ENCODE data around the gene WDR76.

WDR76 gene

DNA sequence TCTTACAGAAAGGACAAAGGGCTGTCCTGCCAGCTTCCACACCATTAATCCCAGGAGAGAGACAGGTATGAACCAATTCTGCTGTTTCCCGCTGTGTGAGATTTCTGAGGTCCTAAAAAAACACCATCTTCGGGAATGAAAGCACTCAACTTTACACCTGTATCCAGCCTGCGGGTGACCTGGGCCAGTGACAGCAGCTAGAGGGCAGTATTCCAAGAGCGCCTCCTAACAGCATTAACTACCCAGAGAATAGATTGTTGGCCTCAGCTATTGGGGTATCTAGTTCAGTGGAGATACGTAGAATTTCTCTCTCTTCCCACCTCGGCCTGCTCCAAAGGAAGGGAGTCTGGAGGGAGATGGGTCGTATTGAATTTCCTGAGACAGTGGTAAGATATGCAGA, 55.1 kb downstream of the WDR76 start:
- Histone ChIP-seq H3K27me3 (ENCODE audit: insufficient read depth, low read depth) (no peaks in the 10 kb centered on the region), H3K9ac (no peak overlapping the region), H3K36me3 (ENCODE audit: insufficient read depth) (no peaks in the 10 kb centered on the region), H3K4me2 (no peak overlapping the region), H3K4me1 (ENCODE audit: low read depth, poor library complexity, severe bottlenecking) (no peaks in the 10 kb centered on the region), H2AFZ (ENCODE audit: low read depth) (no peak overlapping the region), H3K27ac (no peak overlapping the region), H4K20me1 (ENCODE audit: insufficient read depth) (no peaks in the 10 kb centered on the region), H3K79me2 (ENCODE audit: insufficient read depth, low read depth) (no peaks in the 10 kb centered on the region), H3K4me3 (IDR thresholded peaks at IDR 0.05; ENCODE audit: insufficient read depth, low read depth, low read length) (no peak overlapping the region)
- TF ChIP-seq, protein P1, sequence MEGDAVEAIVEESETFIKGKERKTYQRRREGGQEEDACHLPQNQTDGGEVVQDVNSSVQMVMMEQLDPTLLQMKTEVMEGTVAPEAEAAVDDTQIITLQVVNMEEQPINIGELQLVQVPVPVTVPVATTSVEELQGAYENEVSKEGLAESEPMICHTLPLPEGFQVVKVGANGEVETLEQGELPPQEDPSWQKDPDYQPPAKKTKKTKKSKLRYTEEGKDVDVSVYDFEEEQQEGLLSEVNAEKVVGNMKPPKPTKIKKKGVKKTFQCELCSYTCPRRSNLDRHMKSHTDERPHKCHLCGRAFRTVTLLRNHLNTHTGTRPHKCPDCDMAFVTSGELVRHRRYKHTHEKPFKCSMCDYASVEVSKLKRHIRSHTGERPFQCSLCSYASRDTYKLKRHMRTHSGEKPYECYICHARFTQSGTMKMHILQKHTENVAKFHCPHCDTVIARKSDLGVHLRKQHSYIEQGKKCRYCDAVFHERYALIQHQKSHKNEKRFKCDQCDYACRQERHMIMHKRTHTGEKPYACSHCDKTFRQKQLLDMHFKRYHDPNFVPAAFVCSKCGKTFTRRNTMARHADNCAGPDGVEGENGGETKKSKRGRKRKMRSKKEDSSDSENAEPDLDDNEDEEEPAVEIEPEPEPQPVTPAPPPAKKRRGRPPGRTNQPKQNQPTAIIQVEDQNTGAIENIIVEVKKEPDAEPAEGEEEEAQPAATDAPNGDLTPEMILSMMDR (conservative IDR thresholded peaks at IDR 0.05; ENCODE audit: low read depth, low read length): peak; percentile 56

DNA sequence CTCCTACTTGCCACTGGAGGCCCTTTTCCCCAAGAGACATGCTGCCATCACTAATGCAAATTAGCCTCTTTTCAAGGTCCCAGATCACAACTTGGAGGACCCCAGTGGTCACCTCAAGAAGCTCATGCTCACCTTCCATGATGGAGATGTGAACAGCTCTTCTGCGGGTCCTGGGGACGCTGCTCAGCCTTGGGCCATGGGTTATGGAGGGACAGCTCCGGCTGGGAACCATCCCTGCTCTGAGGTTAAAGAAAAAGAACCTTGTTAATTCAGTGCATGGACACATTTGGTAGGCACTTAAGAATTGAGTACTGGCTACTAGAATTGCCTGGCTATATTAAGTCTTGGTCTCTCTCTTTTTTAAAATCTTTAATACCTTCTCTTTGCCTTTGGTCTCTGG, 56.8 kb downstream of the WDR76 start:
- no peak overlapping the region for H3K4me3 ChIP-seq (IDR thresholded peaks at IDR 0.05; ENCODE audit: insufficient read depth, low read depth, low read length)
- no peak overlapping the region for H3K4me2 ChIP-seq
- no peaks in the 10 kb centered on the region for H4K20me1 ChIP-seq (ENCODE audit: insufficient read depth)
- H3K36me3 ChIP-seq (ENCODE audit: insufficient read depth): no peaks in the 10 kb centered on the region
- no peak overlapping the region for H3K9ac ChIP-seq
- no peak overlapping the region for H3K27ac ChIP-seq
- TF ChIP-seq, protein P1 (conservative IDR thresholded peaks at IDR 0.05; ENCODE audit: low read depth, low read length): no peak
- H3K4me1 ChIP-seq (ENCODE audit: low read depth, poor library complexity, severe bottlenecking): no peaks in the 10 kb centered on the region
- H3K79me2 ChIP-seq (ENCODE audit: insufficient read depth, low read depth): no peaks in the 10 kb centered on the region
- H3K27me3 ChIP-seq (ENCODE audit: insufficient read depth, low read depth): no peaks in the 10 kb centered on the region
- no peak overlapping the region for H2AFZ ChIP-seq (ENCODE audit: low read depth)

- H3K4me3 ChIP-seq (IDR thresholded peaks at IDR 0.05; ENCODE audit: insufficient read depth, low read depth, low read length): no peak overlapping the region
- H4K20me1 ChIP-seq (ENCODE audit: insufficient read depth): no peaks in the 10 kb centered on the region
- H3K9ac ChIP-seq: no peak overlapping the region
- H3K27ac ChIP-seq: no peak overlapping the region
- no peaks in the 10 kb centered on the region for H3K36me3 ChIP-seq (ENCODE audit: insufficient read depth)
- TF ChIP-seq, protein P1 (conservative IDR thresholded peaks at IDR 0.05; ENCODE audit: low read depth, low read length): no peak
- H3K4me2 ChIP-seq: no peak overlapping the region
- no peaks in the 10 kb centered on the region for H3K27me3 ChIP-seq (ENCODE audit: insufficient read depth, low read depth)
- H3K4me1 ChIP-seq (ENCODE audit: low read depth, poor library complexity, severe bottlenecking): no peaks in the 10 kb centered on the region
- H2AFZ ChIP-seq (ENCODE audit: low read depth): no peak overlapping the region
- H3K79me2 ChIP-seq (ENCODE audit: insufficient read depth, low read depth): no peaks in the 10 kb centered on the region
These were observed 59.8 kb downstream of the WDR76 start for GRCh38 chr15:43886558-43886957.

- no peak overlapping the region for H3K4me3 ChIP-seq (IDR thresholded peaks at IDR 0.05; ENCODE audit: insufficient read depth, low read depth, low read length)
- no peak overlapping the region for H3K9ac ChIP-seq
- no peak overlapping the region for H3K4me2 ChIP-seq
- H3K27me3 ChIP-seq (ENCODE audit: insufficient read depth, low read depth): no peaks in the 10 kb centered on the region
- TF ChIP-seq, protein P1 (conservative IDR thresholded peaks at IDR 0.05; ENCODE audit: low read depth, low read length): no peak
- no peaks in the 10 kb centered on the region for H3K4me1 ChIP-seq (ENCODE audit: low read depth, poor library complexity, severe bottlenecking)
- H4K20me1 ChIP-seq (ENCODE audit: insufficient read depth): no peaks in the 10 kb centered on the region
- no peak overlapping the region for H2AFZ ChIP-seq (ENCODE audit: low read depth)
- no peak overlapping the region for H3K27ac ChIP-seq
- H3K36me3 ChIP-seq (ENCODE audit: insufficient read depth): no peaks in the 10 kb centered on the region
- H3K79me2 ChIP-seq (ENCODE audit: insufficient read depth, low read depth): no peaks in the 10 kb centered on the region
These were observed 61.1 kb downstream of the WDR76 start for GRCh38 chr15:43887901-43888300.
